Kidney (tissue), 14 donors: Measurements from ENCODE around the gene PXDN. TPM values are rescaled to one million over a fixed set of nuclear protein-coding genes. Genes with fewer than 3 reads are reported as not detected.
A peak's percentile ranks its signal among the peaks of the same experiment; 100 is the strongest.

Experiments
- DNase-seq, 5 donors: peaks; one replicate each; pipeline ENCODE4 v3.0.0-alpha.2; 2013 to 2020
- FAIRE-seq: peaks from 2 replicates; lab custom pipeline; 2012; peaks lifted over from hg19 to GRCh38; lab: Jason Lieb, UNC
- H3K27ac ChIP-seq, 2 donors: one replicate each; pipeline ENCODE4 v1.7.0; 2013; ENCODE audit warnings: low read depth in 2 of 2, low read length in 2 of 2, inconsistent platforms in 1 of 2
- H3K27me3 ChIP-seq: one replicate; pipeline ENCODE4 v1.7.1; 2013; ENCODE audit warnings: low read length, inconsistent platforms; ENCODE audit not compliant: control insufficient read depth, insufficient read depth
- H3K36me3 ChIP-seq, 3 donors: one replicate each; pipeline versions ENCODE4 v1.7.0 to v1.7.1; 2013; ENCODE audit warnings: low read length in 3 of 3, control low read depth in 1 of 3, inconsistent platforms in 1 of 3; ENCODE audit not compliant: insufficient read depth in 3 of 3, control insufficient read depth in 2 of 3
- H3K4me1 ChIP-seq, 3 donors: one replicate each; pipeline versions ENCODE4 v1.7.0 to v1.7.1; 2013; ENCODE audit warnings: low read length in 3 of 3, inconsistent platforms in 1 of 3, low read depth in 1 of 3; ENCODE audit not compliant: control insufficient read depth in 2 of 3, insufficient read depth in 2 of 3
- H3K4me3 ChIP-seq, 3 donors: one replicate each; pipeline versions ENCODE4 v1.7.0 to v1.8.1; 2013; ENCODE audit warnings: low read length in 3 of 3, control low read depth in 1 of 3, inconsistent platforms in 1 of 3
- H3K9ac ChIP-seq, 3 donors: one replicate each; pipeline versions ENCODE4 v1.7.0 to v1.7.1; 2013; ENCODE audit warnings: low read length in 3 of 3, control low read depth in 1 of 3, inconsistent platforms in 1 of 3
- H3K9me3 ChIP-seq, 3 donors: one replicate each; pipeline versions ENCODE4 v1.7.0 to v1.7.1; 2013; ENCODE audit warnings: low read length in 3 of 3, control low read depth in 1 of 3, inconsistent platforms in 1 of 3; ENCODE audit not compliant: control insufficient read depth in 2 of 3, insufficient read depth in 1 of 3
- CTCF ChIP-seq: IDR thresholded peaks from 3 replicates; pipeline ENCODE4 v1.5.1; 2012; ENCODE audit warnings: mild to moderate bottlenecking, moderate library complexity, borderline replicate concordance; ENCODE audit not compliant: insufficient read depth; ENCODE audit errors: extremely low read depth
- intact Hi-C: fragments of 100-400 bp; cut with DNase I; formaldehyde crosslinking; loops from one replicate; pipeline ENCODE4 v1.11.1; 2022
- polyA plus RNA-seq: library from polyadenylated mRNA; stranded (reverse); fragments of 350-450 nt; fragmentation: Illumina TruSeq; extraction: RNeasy Lipid Tissue Mini Kit (QIAGEN cat#74804); gene quantifications from one replicate; pipeline ENCODE4 v1.2.3, GENCODE V29; 2014; ENCODE audit warnings: low read depth, low replicate concordance; ENCODE audit not compliant: insufficient read depth
- total RNA-seq: library from RNA; stranded (reverse); fragmentation: NEBNext Ultra II Directional; extraction: Animal tissue kit (Norgen Biotek cat#: 25700); gene quantifications from one replicate; pipeline ENCODE4 v1.2.1, GENCODE V29; 2021
- donor health status: control.
- donor health status: control.
- donor health status: control.
- donor health status: control.
- donor health status: control.
- donor health status: DM: yes; HTN: yes; CAD: no.
- donor health status: Normal renal cell carcinoma (clear cell type).

PXDN gene
- total and polyA plus RNA-seq, 2 donors from 2014 or later: 4.7 to 42.3 TPM

DNA sequence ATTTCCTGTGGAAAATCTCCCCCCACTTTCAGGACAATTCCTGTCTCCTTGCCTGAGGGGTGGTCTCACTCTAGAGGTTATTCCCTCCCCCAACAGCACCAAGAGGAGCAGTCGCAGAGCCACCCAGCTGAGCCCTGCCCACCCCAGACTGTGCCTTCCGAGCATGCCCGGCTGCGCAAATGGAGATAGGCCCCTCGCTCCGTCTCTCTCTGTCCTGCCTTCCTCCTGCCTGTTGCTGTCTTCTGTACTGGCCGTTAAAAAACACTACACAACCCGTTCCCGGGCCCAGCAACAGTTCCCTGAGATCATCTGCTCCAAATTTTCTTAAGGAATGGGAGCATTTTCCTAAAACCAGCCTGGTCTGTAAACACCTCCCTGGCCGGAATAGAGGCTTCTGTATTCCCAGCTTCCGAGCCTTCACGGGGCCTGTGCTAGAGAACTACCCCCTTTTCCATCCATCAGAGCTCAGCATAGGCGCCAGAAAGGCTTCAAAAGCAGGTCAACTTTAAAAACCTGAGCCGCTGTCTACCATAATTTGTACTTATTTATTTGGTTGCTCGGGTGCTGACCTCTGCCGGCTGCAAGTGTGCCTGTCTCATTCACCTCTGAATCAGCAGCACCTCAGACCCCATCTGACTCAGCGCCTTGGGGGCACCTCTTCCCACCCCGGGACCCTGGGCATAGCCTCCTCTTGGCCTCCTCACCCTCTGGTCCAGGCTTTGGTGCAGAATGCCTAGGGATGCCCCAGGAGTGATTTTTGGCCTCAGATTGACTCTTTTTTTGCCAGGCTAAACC, 159.4 kb downstream of the PXDN start:
- no peaks in the 10 kb centered on the region for H3K9me3 ChIP-seq
- no peak overlapping the region for H3K4me3 ChIP-seq
- no peak overlapping the region for H3K27ac ChIP-seq
- peaks cover 0 to 3% (median 0%) of the 10 kb centered on the region in 3 donors for H3K4me1 ChIP-seq
- TF ChIP-seq CTCF: no peak
- intact Hi-C loops: no loop called here
- no peak for FAIRE-seq
- H3K9ac ChIP-seq: no peak overlapping the region
- no peak for DNase-seq
- no peaks in the 10 kb centered on the region for H3K36me3 ChIP-seq
- no peaks in the 10 kb centered on the region for H3K27me3 ChIP-seq

GRCh38 chr2:1584051-1584531, 160.2 kb downstream of the PXDN start:
- DNase-seq: peak in 1 of 5 donors; percentile 69
- FAIRE-seq: no peak
- H3K4me3 ChIP-seq: no peak overlapping the region
- no peaks in the 10 kb centered on the region for H3K27me3 ChIP-seq
- no peaks in the 10 kb centered on the region for H3K9me3 ChIP-seq
- intact Hi-C loops: no loop called here
- H3K4me1 ChIP-seq: peaks cover 0 to 2% (median 0%) of the 10 kb centered on the region in 3 donors
- no peaks in the 10 kb centered on the region for H3K36me3 ChIP-seq
- H3K9ac ChIP-seq: no peak overlapping the region
- no peak for TF ChIP-seq CTCF
- no peak overlapping the region for H3K27ac ChIP-seq

DNA sequence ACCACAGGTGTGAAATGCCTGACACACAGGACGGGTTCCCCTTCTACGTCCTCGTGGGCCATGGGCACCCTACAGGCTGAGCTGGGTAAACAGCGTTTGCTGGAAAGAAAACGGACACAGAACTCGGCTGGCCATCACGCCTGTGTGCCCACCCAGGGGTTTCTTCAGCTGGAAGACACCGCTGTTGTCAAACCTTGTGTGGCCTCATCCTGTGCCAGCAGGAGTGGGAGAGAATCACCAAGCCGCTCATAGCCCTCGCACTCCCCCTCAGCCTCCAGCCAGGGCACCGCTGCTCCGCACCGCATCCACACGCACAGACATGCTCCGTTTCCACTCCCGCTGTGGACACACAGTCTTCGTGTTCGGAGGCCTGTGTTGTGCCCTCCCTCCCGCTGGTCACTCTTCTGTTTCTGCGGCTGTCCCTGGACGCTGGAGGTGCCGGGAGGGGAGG, 161.4 kb downstream of the PXDN start:
- no peak overlapping the region for H3K4me3 ChIP-seq
- H3K27me3 ChIP-seq: no peaks in the 10 kb centered on the region
- intact Hi-C loops: no loop called here
- no peaks in the 10 kb centered on the region for H3K36me3 ChIP-seq
- FAIRE-seq: no peak
- H3K9ac ChIP-seq: no peak overlapping the region
- no peaks in the 10 kb centered on the region for H3K9me3 ChIP-seq
- DNase-seq: peak in 1 of 5 donors; percentile 45
- no peaks in the 10 kb centered on the region for H3K4me1 ChIP-seq
- no peak for TF ChIP-seq CTCF
- no peak overlapping the region for H3K27ac ChIP-seq
